HG03558 (cell line): Measurements from ENCODE around the gene RPL36A.

Experiments
- ATAC-seq: cut with Tn5 transposase; IDR thresholded peaks from one replicate; pipeline ENCODE4 v1.9.1; 2021; ENCODE audit warnings: moderate number of reproducible peaks; ENCODE audit not compliant: unreplicated experiment; ENCODE audit errors: extremely low read depth

The RPL36A gene

GRCh38 chrX:101388604-101389003 is 2.2 kb upstream of the RPL36A start:
- no peak for ATAC-seq

- ATAC-seq: no peak
Measured at GRCh38 chrX:101391831-101392230, 1.0 kb downstream of the RPL36A start.

GRCh38 chrX:101393530-101394305 is 2.9 kb downstream of the RPL36A start:
- ATAC-seq: no peak

GRCh38 chrX:101394372-101394771 is 3.6 kb downstream of the RPL36A start:
- no peak for ATAC-seq

GRCh38 chrX:101395789-101396188 is 5.0 kb downstream of the RPL36A start:
- no peak for ATAC-seq

- no peak for ATAC-seq
Measured at GRCh38 chrX:101397779-101398178, 7.0 kb downstream of the RPL36A start.

GRCh38 chrX:101398694-101399093 is 7.9 kb downstream of the RPL36A start:
- ATAC-seq: no peak

- no peak for ATAC-seq
Measured at GRCh38 chrX:101399825-101400224, 9.0 kb downstream of the RPL36A start.

GRCh38 chrX:101407167-101407747 is 16.4 kb downstream of the RPL36A start:
- no peak for ATAC-seq

- ATAC-seq: peak; percentile 94
Measured at GRCh38 chrX:101407748-101408531, 17.1 kb downstream of the RPL36A start, which contains the start of the genes GLA and HNRNPH2. TSS of gene GLA (minus strand) at chrX:101407925. CDS start at chrX:101407903, 22 bp downstream. TSS of gene HNRNPH2 (plus strand) at chrX:101408222. CDS start at chrX:101411989, 3,767 bp downstream.

- no peak for ATAC-seq
Measured at GRCh38 chrX:101408532-101408841, 17.7 kb downstream of the RPL36A start.

- no peak for ATAC-seq
Measured at GRCh38 chrX:101409043-101409442, 18.2 kb downstream of the RPL36A start.

GRCh38 chrX:101410461-101410860 is 19.6 kb downstream of the RPL36A start:
- no peak for ATAC-seq

- ATAC-seq: no peak
Measured at GRCh38 chrX:101411984-101412383, 21.2 kb downstream of the RPL36A start.

GRCh38 chrX:101415180-101416145 is 24.7 kb downstream of the RPL36A start:
- no peak for ATAC-seq

- no peak for ATAC-seq
Measured at GRCh38 chrX:101416691-101417090, 25.9 kb downstream of the RPL36A start.

GRCh38 chrX:101417190-101417589 is 26.4 kb downstream of the RPL36A start:
- no peak for ATAC-seq

- no peak for ATAC-seq
Measured at GRCh38 chrX:101417981-101418841, 27.4 kb downstream of the RPL36A start.

- ATAC-seq: no peak
Measured at GRCh38 chrX:101419489-101419888, 28.7 kb downstream of the RPL36A start.
